RKO (cell line): Measurements from ENCODE around the gene RGS9.
"Not testable (repeated sequence)": the region's sequence is repeated elsewhere in the genome, so short reads cannot be mapped to it uniquely, and the experiment has no call there.

ENCODE experiments used
- DNase-seq: peaks from one replicate; pipeline ENCODE4 v3.0.0-alpha.2; 2016; ENCODE audit warnings: low spot score

The RGS9 gene

GRCh38 chr17:65156835-65157565 is 19.8 kb downstream of the RGS9 start:
- DNase-seq, result no peak

GRCh38 chr17:65158041-65158440 is 20.9 kb downstream of the RGS9 start:
- DNase-seq, result no peak

GRCh38 chr17:65158622-65159021 is 21.5 kb downstream of the RGS9 start:
- DNase-seq, result no peak

GRCh38 chr17:65160516-65160915 is 23.3 kb downstream of the RGS9 start:
- no peak for DNase-seq

- peak; percentile 70 for DNase-seq
Observed at GRCh38 chr17:65163990-65164495, 26.9 kb downstream of the RGS9 start.

GRCh38 chr17:65166787-65167186 is 29.6 kb downstream of the RGS9 start:
- DNase-seq, result no peak

- no peak for DNase-seq
Observed at GRCh38 chr17:65167566-65167965, 30.4 kb downstream of the RGS9 start.

- DNase-seq, result no peak
Observed at GRCh38 chr17:65169691-65170090, 32.5 kb downstream of the RGS9 start.

- no peak for DNase-seq
Observed at GRCh38 chr17:65170839-65171238, 33.7 kb downstream of the RGS9 start.

GRCh38 chr17:65171752-65172151 is 34.6 kb downstream of the RGS9 start:
- DNase-seq, result no peak

- no peak for DNase-seq
Observed at GRCh38 chr17:65172496-65173136, 35.4 kb downstream of the RGS9 start.

GRCh38 chr17:65173284-65173793 is 36.2 kb downstream of the RGS9 start:
- no peak for DNase-seq

- no peak for DNase-seq
Observed at GRCh38 chr17:65173976-65174683, 37.0 kb downstream of the RGS9 start.

GRCh38 chr17:65174974-65175373 is 37.8 kb downstream of the RGS9 start:
- DNase-seq, result no peak

- no peak for DNase-seq
Observed at GRCh38 chr17:65175952-65176351, 38.8 kb downstream of the RGS9 start.

GRCh38 chr17:65176646-65177409 is 39.7 kb downstream of the RGS9 start:
- DNase-seq, result no peak

- peak; percentile 40 for DNase-seq
Observed at GRCh38 chr17:65177901-65178300, 40.7 kb downstream of the RGS9 start.

- not testable (repeated sequence) for DNase-seq
Observed at GRCh38 chr17:65180276-65180675, 43.1 kb downstream of the RGS9 start.

GRCh38 chr17:65180752-65181236 is 43.6 kb downstream of the RGS9 start:
- not testable (repeated sequence) for DNase-seq

GRCh38 chr17:65181237-65182061 is 44.3 kb downstream of the RGS9 start:
- no peak for DNase-seq

GRCh38 chr17:65182233-65182632 is 45.1 kb downstream of the RGS9 start:
- DNase-seq, result no peak
